MCF 10A (cell line): ENCODE data around the gene MAP3K5. TPM values are rescaled to one million over a fixed set of nuclear protein-coding genes. Genes with fewer than 3 reads are reported as not detected.

Source experiments
- BruUV-seq: library from RNA; stranded (reverse); fragments of 400-500 nt; replicated peaks from 2 replicates; lab custom pipeline; 2021; lab: Mats Ljungman, UMichigan
- CTCF ChIA-PET: fragments of 300-600 bp; sonication (Branson Sonifier 250); formaldehyde crosslinking; extraction: SDS; loops from one replicate; lab custom pipeline; 2021; ENCODE audit warnings: antibody characterized with exemption, inconsistent platforms; lab: Yijun Ruan, JAX
- POLR2A ChIA-PET: fragments of 300-600, 350-650 bp; sonication (Branson Sonifier 250); formaldehyde crosslinking; extraction: SDS; loops from one replicate; lab custom pipeline; 2020; ENCODE audit warnings: antibody characterized with exemption, inconsistent platforms; lab: Yijun Ruan, JAX
- DNase-seq: peaks from one replicate; pipeline ENCODE4 v3.0.0-alpha.2; 2018; ENCODE audit not compliant: unreplicated experiment
- H3K27ac Mint-ChIP-seq: one replicate; pipeline ENCODE4 v1.8.0; 2022; ENCODE audit warnings: mild to moderate bottlenecking, low read depth, mixed read lengths; ENCODE audit not compliant: unreplicated experiment
- H3K27me3 Mint-ChIP-seq: one replicate; pipeline ENCODE4 v1.8.0; 2022; ENCODE audit warnings: mixed read lengths; ENCODE audit not compliant: insufficient read depth, unreplicated experiment
- H3K36me3 Mint-ChIP-seq: one replicate; pipeline ENCODE4 v1.8.0; 2022; ENCODE audit warnings: mild to moderate bottlenecking, moderate library complexity, mixed read lengths; ENCODE audit not compliant: insufficient read depth, unreplicated experiment
- H3K4me1 Mint-ChIP-seq: one replicate; pipeline ENCODE4 v1.8.0; 2022; ENCODE audit warnings: mixed read lengths; ENCODE audit not compliant: insufficient read depth, unreplicated experiment
- H3K4me3 Mint-ChIP-seq: one replicate; pipeline ENCODE4 v1.8.0; 2022; ENCODE audit warnings: mild to moderate bottlenecking, moderate library complexity, mixed read lengths; ENCODE audit not compliant: unreplicated experiment
- H3K9me3 Mint-ChIP-seq: one replicate; pipeline ENCODE4 v1.8.0; 2022; ENCODE audit warnings: mixed read lengths; ENCODE audit not compliant: unreplicated experiment
- CTCF ChIP-seq: fragments of 200-600 bp; IDR thresholded peaks from one replicate; pipeline ENCODE4 v1.8.0; 2022; ENCODE audit warnings: antibody characterized with exemption, mild to moderate bottlenecking; ENCODE audit not compliant: unreplicated experiment
- intact Hi-C: fragments of 100-400 bp; cut with micrococcal nuclease; formaldehyde crosslinking; loops from 2 replicates; pipeline ENCODE4 v1.14.1; 2022
- total RNA-seq: library from RNA; stranded (reverse); gene quantifications from 2 replicates; pipeline ENCODE4 v1.2.3, GENCODE V29; 2022

The MAP3K5 gene
- total RNA-seq, 1 experiment from 2014 or later, result 8.4 TPM

DNA sequence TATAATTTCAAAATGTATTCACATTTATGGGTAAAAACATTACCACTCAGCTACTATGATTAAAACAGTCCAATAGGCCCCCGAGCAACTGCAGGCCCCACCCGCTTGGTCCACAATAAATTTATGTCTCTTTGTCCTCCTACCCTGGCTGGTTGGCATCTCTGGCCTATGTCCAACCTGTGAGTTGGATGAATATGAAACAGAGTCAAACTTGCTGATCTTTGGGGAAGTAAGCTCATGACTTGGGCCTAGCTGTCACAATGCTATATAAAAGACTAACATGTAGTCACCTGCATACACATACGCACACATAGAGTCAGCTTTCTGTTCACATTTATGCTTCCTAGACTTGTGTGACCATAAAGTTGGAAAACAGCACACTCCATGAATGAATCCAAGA, 262.6 kb downstream of the MAP3K5 start:
- POLR2A ChIA-PET, result interaction anchor here (0.6 kb wide), 2 partner anchors 10 to 18 kb away, joined by 4 read pairs; no protein-coding TSS in a partner anchor
- Mint-ChIP-seq H3K4me1 (no peaks in the 10 kb centered on the region), H3K27ac (no peak overlapping the region), H3K9me3 (no peaks in the 10 kb centered on the region), H3K27me3 (no peaks in the 10 kb centered on the region), H3K36me3 (no peaks in the 10 kb centered on the region), H3K4me3 (no peak overlapping the region)
- intact Hi-C loops, result no loop called here
- no peak for TF ChIP-seq CTCF
- BruUV-seq, result no TSS peak
- CTCF ChIA-PET, result interaction anchor here (0.6 to 0.8 kb wide), 3 partner anchors 111 to 262 kb away, joined by 3 read pairs; partner anchors contain the start of gene MAP3K5
- no peak for DNase-seq

GRCh38 chr6:136528477-136528876, 263.8 kb downstream of the MAP3K5 start:
- H3K4me3 Mint-ChIP-seq, result no peak overlapping the region
- no TSS peak for BruUV-seq
- no peaks in the 10 kb centered on the region for H3K4me1 Mint-ChIP-seq
- CTCF ChIA-PET, result interaction anchor here (0.7 to 1.0 kb wide), 2 partner anchors 19 to 22 kb away, joined by 3 to 6 read pairs; partner anchors contain the start of gene MAP7
- no peak overlapping the region for H3K27ac Mint-ChIP-seq
- no peaks in the 10 kb centered on the region for H3K9me3 Mint-ChIP-seq
- no peak for TF ChIP-seq CTCF
- POLR2A ChIA-PET, result interaction anchor here (1.0 kb wide), 1 partner anchor 12 kb away, joined by 3 read pairs; no protein-coding TSS in a partner anchor
- no peak for DNase-seq
- H3K27me3 Mint-ChIP-seq, result no peaks in the 10 kb centered on the region
- intact Hi-C loops, result no loop called here
- no peaks in the 10 kb centered on the region for H3K36me3 Mint-ChIP-seq

GRCh38 chr6:136527831-136528230, 264.4 kb downstream of the MAP3K5 start:
- no peaks in the 10 kb centered on the region for H3K9me3 Mint-ChIP-seq
- POLR2A ChIA-PET, result interaction anchor here (1.0 kb wide), 1 partner anchor 12 kb away, joined by 3 read pairs; no protein-coding TSS in a partner anchor
- CTCF ChIA-PET, result no interaction called here
- no TSS peak for BruUV-seq
- no peaks in the 10 kb centered on the region for H3K4me1 Mint-ChIP-seq
- intact Hi-C loops, result no loop called here
- H3K4me3 Mint-ChIP-seq, result no peak overlapping the region
- H3K27me3 Mint-ChIP-seq, result no peaks in the 10 kb centered on the region
- H3K27ac Mint-ChIP-seq, result no peak overlapping the region
- TF ChIP-seq CTCF, result no peak
- H3K36me3 Mint-ChIP-seq, result no peaks in the 10 kb centered on the region
- DNase-seq, result no peak

GRCh38 chr6:136526937-136527336, 265.3 kb downstream of the MAP3K5 start:
- Mint-ChIP-seq H3K4me1 (no peaks in the 10 kb centered on the region), H3K36me3 (no peaks in the 10 kb centered on the region), H3K9me3 (no peaks in the 10 kb centered on the region), H3K27ac (no peak overlapping the region), H3K27me3 (no peaks in the 10 kb centered on the region), H3K4me3 (no peak overlapping the region)
- ChIA-PET CTCF (interaction anchor here (0.7 to 1.0 kb wide), 2 partner anchors 20 to 53 kb away, joined by 3 to 6 read pairs; no protein-coding TSS in a partner anchor), POLR2A (interaction anchor here (0.8 kb wide), 1 partner anchor 124 kb away, joined by 3 read pairs; no protein-coding TSS in a partner anchor)
- intact Hi-C loops, result no loop called here
- BruUV-seq, result no TSS peak
- DNase-seq, result no peak
- no peak for TF ChIP-seq CTCF
